ENCODE measurements around the gene BRAP.
"Not testable (repeated sequence)": the region's sequence is repeated elsewhere in the genome, so short reads cannot be mapped to it uniquely, and the experiment has no call there.

BRAP gene

GRCh38 chr12:111606767-111607230, 79.0 kb downstream of the BRAP start:
- DNase-seq: no peak

GRCh38 chr12:111605911-111606766, 79.6 kb downstream of the BRAP start:
- DNase-seq: no peak

- not testable (repeated sequence) for DNase-seq
These were observed 82.9 kb downstream of the BRAP start for GRCh38 chr12:111602857-111603256.

- no peak for DNase-seq
These were observed 83.4 kb downstream of the BRAP start for GRCh38 chr12:111602348-111602747.

- not testable (repeated sequence) for DNase-seq
These were observed 84.8 kb downstream of the BRAP start for GRCh38 chr12:111600986-111601385.

GRCh38 chr12:111600205-111600642, 85.5 kb downstream of the BRAP start:
- DNase-seq: no peak

GRCh38 chr12:111599453-111600204, 86.1 kb downstream of the BRAP start:
- peak; percentile 90 for DNase-seq

- peak; percentile 83 for DNase-seq
These were observed 86.9 kb downstream of the BRAP start, which contains the start of gene ATXN2 for GRCh38 chr12:111598637-111599452. TSS of gene ATXN2 (minus strand) at chr12:111599315. CDS start at chr12:111599034, 281 bp downstream.

GRCh38 chr12:111597831-111598636, 87.7 kb downstream of the BRAP start:
- peak; percentile 68 for DNase-seq

- DNase-seq: peak; percentile 72
These were observed 88.5 kb downstream of the BRAP start for GRCh38 chr12:111596985-111597830.

- not testable (repeated sequence) for DNase-seq
These were observed 90.4 kb downstream of the BRAP start for GRCh38 chr12:111595341-111595835.
